ENCODE results near the gene MCCC2.
"Not testable (repeated sequence)": the region's sequence is repeated elsewhere in the genome, so short reads cannot be mapped to it uniquely, and the experiment has no call there.

MCCC2 gene

GRCh38 chr5:71645030-71645429, 57.9 kb downstream of the MCCC2 start:
- H3K4me3 ChIP-seq (ENCODE audit: control insufficient read depth, low read depth, low read length), result no peak overlapping the region
- TF ChIP-seq CTCF (conservative IDR thresholded peaks at IDR 0.05; ENCODE audit: control insufficient read depth, insufficient read depth, low read depth, low read length), result no peak
- no peak for DNase-seq (ENCODE audit: low read depth)

GRCh38 chr5:71650940-71651339, 63.8 kb downstream of the MCCC2 start:
- not testable (repeated sequence) for H3K4me3 ChIP-seq (ENCODE audit: control insufficient read depth, low read depth, low read length); DNase-seq (ENCODE audit: low read depth)

- TF ChIP-seq CTCF (conservative IDR thresholded peaks at IDR 0.05; ENCODE audit: control insufficient read depth, insufficient read depth, low read depth, low read length), result no peak
- DNase-seq (ENCODE audit: low read depth), result no peak
- no peak overlapping the region for H3K4me3 ChIP-seq (ENCODE audit: control insufficient read depth, low read depth, low read length)
Measured at GRCh38 chr5:71651579-71651978, 64.4 kb downstream of the MCCC2 start.

GRCh38 chr5:71652349-71652748, 65.2 kb downstream of the MCCC2 start:
- H3K4me3 ChIP-seq (ENCODE audit: control insufficient read depth, low read depth, low read length), result no peak overlapping the region
- TF ChIP-seq CTCF (conservative IDR thresholded peaks at IDR 0.05; ENCODE audit: control insufficient read depth, insufficient read depth, low read depth, low read length), result no peak
- DNase-seq (ENCODE audit: low read depth), result no peak

DNA sequence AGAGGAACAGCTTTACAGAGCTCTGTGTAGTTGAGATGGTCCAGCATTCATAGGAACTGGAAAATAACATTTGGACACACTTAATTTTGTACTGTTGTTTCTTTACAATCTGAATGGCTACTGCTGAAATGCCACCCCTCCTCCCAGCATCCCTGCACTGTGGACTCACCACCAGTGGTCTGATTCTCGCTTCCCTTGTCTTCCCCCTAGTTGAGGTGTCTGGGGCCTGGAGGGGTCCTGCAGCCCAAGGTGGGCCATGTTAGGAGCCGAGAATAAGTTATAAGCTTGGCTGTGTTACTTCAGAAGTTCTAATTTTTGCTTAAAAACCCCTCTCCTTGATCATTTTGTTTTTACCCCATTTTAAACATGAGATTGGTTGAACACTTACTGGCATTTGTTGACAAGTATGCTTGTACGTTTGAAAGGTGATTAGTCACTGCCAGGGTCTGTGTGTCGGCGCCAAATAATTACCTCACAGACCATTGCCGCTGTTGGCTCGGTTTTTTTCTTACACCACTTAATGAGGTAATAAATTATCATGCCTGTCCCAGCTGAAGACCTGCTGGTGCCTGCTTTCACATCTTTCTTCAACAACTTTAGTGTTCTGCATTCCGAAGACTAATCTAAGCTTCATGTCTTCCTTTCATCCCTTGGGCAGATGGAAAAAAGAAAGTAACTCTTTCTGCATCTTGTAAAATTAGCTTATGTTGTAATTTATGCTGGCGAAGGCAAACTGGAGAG, 65.8 kb downstream of the MCCC2 start:
- DNase-seq (ENCODE audit: low read depth), result peak; percentile 15
- no peak for TF ChIP-seq CTCF (conservative IDR thresholded peaks at IDR 0.05; ENCODE audit: control insufficient read depth, insufficient read depth, low read depth, low read length)
- H3K4me3 ChIP-seq (ENCODE audit: control insufficient read depth, low read depth, low read length), result no peak overlapping the region

- TF ChIP-seq CTCF (conservative IDR thresholded peaks at IDR 0.05; ENCODE audit: control insufficient read depth, insufficient read depth, low read depth, low read length), result peak; percentile 30
- peak; percentile 21 for DNase-seq (ENCODE audit: low read depth)
Measured at GRCh38 chr5:71658916-71659662, 71.9 kb downstream of the MCCC2 start.

DNA sequence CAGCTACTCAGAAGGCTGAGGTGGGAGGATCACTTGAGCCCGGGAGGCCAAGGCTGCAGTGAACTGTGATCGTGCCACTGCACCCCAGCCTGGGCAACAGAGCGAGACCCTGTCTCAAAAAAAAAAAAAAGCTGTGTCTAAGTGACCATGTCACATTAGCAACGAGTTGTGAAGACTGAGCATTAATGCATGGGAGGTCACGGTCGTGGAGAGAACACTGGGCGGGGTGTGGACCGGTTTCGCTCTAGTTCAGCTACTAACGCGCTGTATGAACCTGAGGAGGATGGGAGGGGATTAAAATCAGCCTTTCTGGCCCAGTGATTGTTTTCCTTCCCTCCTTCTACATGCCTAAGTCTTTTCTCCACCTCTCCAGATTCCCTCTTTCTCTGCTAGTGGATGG, 75.2 kb downstream of the MCCC2 start:
- DNase-seq (ENCODE audit: low read depth), result no peak
- H3K4me3 ChIP-seq (ENCODE audit: control insufficient read depth, low read depth, low read length), result no peak overlapping the region
- TF ChIP-seq CTCF (conservative IDR thresholded peaks at IDR 0.05; ENCODE audit: control insufficient read depth, insufficient read depth, low read depth, low read length), result no peak

More at GRCh38 chr5:71658916-71659662, 71.9 kb downstream of the MCCC2 start:
- no peak overlapping the region for H3K4me3 ChIP-seq (ENCODE audit: control insufficient read depth, low read depth, low read length)
